HepG2 (cell line): ENCODE measurements around the gene GNB3. TPM values are rescaled to one million over a fixed set of nuclear protein-coding genes. Genes with fewer than 3 reads are reported as not detected.

Experiments used
- ARHGAP35 ChIP-seq: sonication (generic); formaldehyde crosslinking; IDR thresholded peaks from 2 replicates; pipeline ENCODE4 v1.9.0; 2022; ENCODE audit warnings: mild to moderate bottlenecking, inconsistent platforms, moderate library complexity, missing genetic modification reagents, borderline replicate concordance
- ARNT2 ChIP-seq: sonication (generic); formaldehyde crosslinking; IDR thresholded peaks from 2 replicates; pipeline ENCODE4 v1.8.0; 2022; ENCODE audit warnings: mild to moderate bottlenecking, low read depth, missing genetic modification reagents, moderate library complexity
- FOXC1 ChIP-seq: sonication (generic); formaldehyde crosslinking; IDR thresholded peaks from 2 replicates; pipeline ENCODE4 v1.8.0; 2022; ENCODE audit warnings: mild to moderate bottlenecking, missing genetic modification reagents, borderline replicate concordance
- HMG20B ChIP-seq: conservative IDR thresholded peaks from 2 replicates; pipeline ENCODE4 v1.6.1; 2016; ENCODE audit warnings: missing genetic modification reagents, missing compliant biosample characterization
- MED13 ChIP-seq: sonication (generic); formaldehyde crosslinking; IDR thresholded peaks from 2 replicates; pipeline ENCODE4 v1.5.0; 2020; ENCODE audit warnings: missing genetic modification reagents
- MED8 ChIP-seq: sonication (generic); formaldehyde crosslinking; IDR thresholded peaks from 2 replicates; pipeline ENCODE4 v1.8.1; 2023; ENCODE audit warnings: mild to moderate bottlenecking, missing genetic modification reagents; ENCODE audit not compliant: insufficient replicate concordance
- SNAPC2 ChIP-seq: sonication (generic); formaldehyde crosslinking; IDR thresholded peaks from 2 replicates; pipeline ENCODE4 v1.8.1; 2022; ENCODE audit warnings: mild to moderate bottlenecking, missing genetic modification reagents
- ZBTB21 ChIP-seq: sonication (generic); formaldehyde crosslinking; IDR thresholded peaks from 2 replicates; pipeline ENCODE4 v1.4.0; 2020; ENCODE audit warnings: missing genetic modification reagents
- ZNF343 ChIP-seq: sonication (generic); formaldehyde crosslinking; IDR thresholded peaks from 2 replicates; pipeline ENCODE4 v1.4.0; 2020; ENCODE audit warnings: mild to moderate bottlenecking, missing genetic modification reagents
- ZNF777 ChIP-seq: sonication (generic); formaldehyde crosslinking; IDR thresholded peaks from 2 replicates; pipeline ENCODE4 v1.4.0; 2020; ENCODE audit warnings: missing genetic modification reagents
- polyA plus RNA-seq, 8 experiments: library from polyadenylated mRNA; depleted of rRNA in 3 of 8; stranded (reverse) in 7 of 8; unstranded in 1 of 8; fragments of >200 nt; fragmentation: Illumina TruSeq in 4 of 8; extraction: Trizol in 4 of 8; gene quantifications; 2 replicates each; pipeline versions ENCODE4 v1.2.1 to v1.2.3, GENCODE V29; 2011 to 2016; ENCODE audit warnings: low read depth in 4 of 8, missing spikeins in 1 of 8, mixed read lengths in 1 of 8; ENCODE audit not compliant: insufficient read depth in 1 of 8
- total RNA-seq, 5 experiments: library from RNA; depleted of rRNA; stranded (reverse); fragments of >200 nt; fragmentation: Illumina TruSeq; extraction: Trizol; gene quantifications; 2 replicates each; pipeline ENCODE4 v1.2.3, GENCODE V29; 2016; ENCODE audit warnings: low read depth in 1 of 5
- TF ChIP-seq, protein P1 (sequence below): sonication (generic); formaldehyde crosslinking; IDR thresholded peaks from 2 replicates; pipeline ENCODE4 v1.5.0; 2020; ENCODE audit warnings: mild to moderate bottlenecking, missing genetic modification reagents
- TF ChIP-seq, protein P2 (sequence below): fragments of 450-650 bp; IDR thresholded peaks from 2 replicates; pipeline ENCODE4 v1.6.1; 2016
- TF ChIP-seq, protein P3 (sequence below): sonication (generic); formaldehyde crosslinking; conservative IDR thresholded peaks from 2 replicates; pipeline ENCODE4 v1.8.0; 2022; ENCODE audit warnings: mild to moderate bottlenecking, moderate library complexity, missing genetic modification reagents
- TF ChIP-seq, protein P4 (sequence below): IDR thresholded peaks from 2 replicates; pipeline ENCODE4 v1.6.1; 2012; ENCODE audit warnings: inconsistent platforms
- TF ChIP-seq, protein P5 (sequence below): sonication (generic); formaldehyde crosslinking; IDR thresholded peaks from 2 replicates; pipeline ENCODE4 v1.8.0; 2022; ENCODE audit warnings: missing genetic modification reagents, mild to moderate bottlenecking, borderline replicate concordance
- TF ChIP-seq, protein P6 (sequence below): sonication (generic); formaldehyde crosslinking; IDR thresholded peaks from 2 replicates; pipeline ENCODE4 v1.4.0; 2020; ENCODE audit warnings: mild to moderate bottlenecking, missing genetic modification reagents
- TF ChIP-seq, protein P7 (sequence below): sonication (generic); formaldehyde crosslinking; IDR thresholded peaks from 2 replicates; pipeline ENCODE4 v1.5.0; 2020; ENCODE audit warnings: mild to moderate bottlenecking, missing genetic modification reagents, borderline replicate concordance

GNB3 gene
- total and polyA plus RNA-seq, 2 of the 13 experiments (the other 11 are each of a cell fraction or from before 2014, with no cell fraction given) = 1.3 to 3.6 TPM

DNA sequence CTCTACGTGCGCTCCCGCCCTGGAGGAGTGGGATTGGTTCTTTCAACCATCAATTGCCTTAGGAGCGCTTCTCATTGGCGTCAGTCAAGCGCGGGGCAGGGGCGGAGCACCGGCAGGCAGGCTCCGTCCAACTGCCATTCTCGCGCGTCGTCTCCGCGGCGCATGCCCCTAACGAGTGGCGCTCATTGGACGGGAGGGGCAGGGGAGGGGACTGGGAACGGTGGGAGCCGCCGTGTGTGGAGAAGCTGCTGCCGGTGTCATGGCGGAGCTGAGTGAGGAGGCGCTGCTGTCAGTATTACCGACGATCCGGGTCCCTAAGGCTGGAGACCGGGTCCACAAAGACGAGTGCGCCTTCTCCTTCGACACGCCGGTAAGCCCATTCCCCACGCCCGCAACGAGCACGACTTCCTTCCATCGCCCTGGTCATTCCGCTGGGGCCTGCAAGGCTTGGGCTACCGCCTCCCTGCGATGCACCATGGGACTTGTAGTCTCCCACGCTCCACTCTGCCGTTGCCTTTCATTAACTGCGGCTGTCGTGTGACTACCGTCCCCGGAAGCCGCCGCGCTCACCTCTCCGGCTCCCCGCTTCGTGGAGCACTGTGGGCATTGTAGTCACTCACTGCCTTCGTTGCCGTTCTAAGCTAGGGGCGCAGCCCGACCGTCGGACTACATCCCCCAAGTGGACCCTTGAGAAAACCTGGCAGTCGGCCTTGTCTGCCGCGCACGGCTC lies 11.4 kb downstream of the GNB3 start, which contains the start of gene USP5 (continued):
- TF ChIP-seq, protein P1, sequence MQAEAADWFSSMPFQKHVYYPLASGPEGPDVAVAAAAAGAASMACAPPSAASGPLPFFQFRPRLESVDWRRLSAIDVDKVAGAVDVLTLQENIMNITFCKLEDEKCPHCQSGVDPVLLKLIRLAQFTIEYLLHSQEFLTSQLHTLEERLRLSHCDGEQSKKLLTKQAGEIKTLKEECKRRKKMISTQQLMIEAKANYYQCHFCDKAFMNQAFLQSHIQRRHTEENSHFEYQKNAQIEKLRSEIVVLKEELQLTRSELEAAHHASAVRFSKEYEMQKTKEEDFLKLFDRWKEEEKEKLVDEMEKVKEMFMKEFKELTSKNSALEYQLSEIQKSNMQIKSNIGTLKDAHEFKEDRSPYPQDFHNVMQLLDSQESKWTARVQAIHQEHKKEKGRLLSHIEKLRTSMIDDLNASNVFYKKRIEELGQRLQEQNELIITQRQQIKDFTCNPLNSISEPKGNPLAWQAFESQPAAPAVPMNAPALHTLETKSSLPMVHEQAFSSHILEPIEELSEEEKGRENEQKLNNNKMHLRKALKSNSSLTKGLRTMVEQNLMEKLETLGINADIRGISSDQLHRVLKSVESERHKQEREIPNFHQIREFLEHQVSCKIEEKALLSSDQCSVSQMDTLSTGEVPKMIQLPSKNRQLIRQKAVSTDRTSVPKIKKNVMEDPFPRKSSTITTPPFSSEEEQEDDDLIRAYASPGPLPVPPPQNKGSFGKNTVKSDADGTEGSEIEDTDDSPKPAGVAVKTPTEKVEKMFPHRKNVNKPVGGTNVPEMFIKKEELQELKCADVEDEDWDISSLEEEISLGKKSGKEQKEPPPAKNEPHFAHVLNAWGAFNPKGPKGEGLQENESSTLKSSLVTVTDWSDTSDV (CRISPR knock-in tag) = peak; percentile 89; the same call in 1 of the 2 replicates
- TF ChIP-seq SNAPC2 (CRISPR knock-in tag) = peak; percentile 66; the same call in 1 of the 2 replicates
- TF ChIP-seq HMG20B (CRISPR knock-in tag) = 0 out of 2 replicates have a peak, but pooled peaks have one; percentile 15
- TF ChIP-seq, protein P2, sequence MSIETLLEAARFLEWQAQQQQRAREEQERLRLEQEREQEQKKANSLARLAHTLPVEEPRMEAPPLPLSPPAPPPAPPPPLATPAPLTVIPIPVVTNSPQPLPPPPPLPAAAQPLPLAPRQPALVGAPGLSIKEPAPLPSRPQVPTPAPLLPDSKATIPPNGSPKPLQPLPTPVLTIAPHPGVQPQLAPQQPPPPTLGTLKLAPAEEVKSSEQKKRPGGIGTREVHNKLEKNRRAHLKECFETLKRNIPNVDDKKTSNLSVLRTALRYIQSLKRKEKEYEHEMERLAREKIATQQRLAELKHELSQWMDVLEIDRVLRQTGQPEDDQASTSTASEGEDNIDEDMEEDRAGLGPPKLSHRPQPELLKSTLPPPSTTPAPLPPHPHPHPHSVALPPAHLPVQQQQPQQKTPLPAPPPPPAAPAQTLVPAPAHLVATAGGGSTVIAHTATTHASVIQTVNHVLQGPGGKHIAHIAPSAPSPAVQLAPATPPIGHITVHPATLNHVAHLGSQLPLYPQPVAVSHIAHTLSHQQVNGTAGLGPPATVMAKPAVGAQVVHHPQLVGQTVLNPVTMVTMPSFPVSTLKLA = peak; percentile 29; the same call in 1 of the 2 replicates
- TF ChIP-seq, protein P3, sequence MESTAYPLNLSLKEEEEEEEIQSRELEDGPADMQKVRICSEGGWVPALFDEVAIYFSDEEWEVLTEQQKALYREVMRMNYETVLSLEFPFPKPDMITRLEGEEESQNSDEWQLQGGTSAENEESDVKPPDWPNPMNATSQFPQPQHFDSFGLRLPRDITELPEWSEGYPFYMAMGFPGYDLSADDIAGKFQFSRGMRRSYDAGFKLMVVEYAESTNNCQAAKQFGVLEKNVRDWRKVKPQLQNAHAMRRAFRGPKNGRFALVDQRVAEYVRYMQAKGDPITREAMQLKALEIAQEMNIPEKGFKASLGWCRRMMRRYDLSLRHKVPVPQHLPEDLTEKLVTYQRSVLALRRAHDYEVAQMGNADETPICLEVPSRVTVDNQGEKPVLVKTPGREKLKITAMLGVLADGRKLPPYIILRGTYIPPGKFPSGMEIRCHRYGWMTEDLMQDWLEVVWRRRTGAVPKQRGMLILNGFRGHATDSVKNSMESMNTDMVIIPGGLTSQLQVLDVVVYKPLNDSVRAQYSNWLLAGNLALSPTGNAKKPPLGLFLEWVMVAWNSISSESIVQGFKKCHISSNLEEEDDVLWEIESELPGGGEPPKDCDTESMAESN (CRISPR knock-in tag) = peak; percentile 23; the same call in 1 of the 2 replicates
- TF ChIP-seq ZNF777 (CRISPR knock-in tag) = peak; percentile 65; the same call in 1 of the 2 replicates
- TF ChIP-seq MED13 (CRISPR knock-in tag) = 0 out of 2 replicates have a peak, but pooled peaks have one; percentile 33
- TF ChIP-seq ZBTB21 (CRISPR knock-in tag) = 0 out of 2 replicates have a peak, but pooled peaks have one; percentile 34
- TF ChIP-seq MED8 (CRISPR knock-in tag) = peak; percentile 25
- TF ChIP-seq, protein P4, sequence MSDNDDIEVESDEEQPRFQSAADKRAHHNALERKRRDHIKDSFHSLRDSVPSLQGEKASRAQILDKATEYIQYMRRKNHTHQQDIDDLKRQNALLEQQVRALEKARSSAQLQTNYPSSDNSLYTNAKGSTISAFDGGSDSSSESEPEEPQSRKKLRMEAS = peak; percentile 83
- TF ChIP-seq ARNT2 (CRISPR knock-in tag) = peak; percentile 60; the same call in 1 of the 2 replicates
- TF ChIP-seq, protein P5, sequence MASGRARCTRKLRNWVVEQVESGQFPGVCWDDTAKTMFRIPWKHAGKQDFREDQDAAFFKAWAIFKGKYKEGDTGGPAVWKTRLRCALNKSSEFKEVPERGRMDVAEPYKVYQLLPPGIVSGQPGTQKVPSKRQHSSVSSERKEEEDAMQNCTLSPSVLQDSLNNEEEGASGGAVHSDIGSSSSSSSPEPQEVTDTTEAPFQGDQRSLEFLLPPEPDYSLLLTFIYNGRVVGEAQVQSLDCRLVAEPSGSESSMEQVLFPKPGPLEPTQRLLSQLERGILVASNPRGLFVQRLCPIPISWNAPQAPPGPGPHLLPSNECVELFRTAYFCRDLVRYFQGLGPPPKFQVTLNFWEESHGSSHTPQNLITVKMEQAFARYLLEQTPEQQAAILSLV (CRISPR knock-in tag) = peak; percentile 75; the same call in 1 of the 2 replicates
- TF ChIP-seq ARHGAP35 (CRISPR knock-in tag) = 0 out of 2 replicates have a peak, but pooled peaks have one; percentile 38
- no peak for TF ChIP-seq ZNF343
- peak; percentile 75; the same call in 1 of the 2 replicates for TF ChIP-seq FOXC1 (CRISPR knock-in tag)
- TF ChIP-seq, protein P6, sequence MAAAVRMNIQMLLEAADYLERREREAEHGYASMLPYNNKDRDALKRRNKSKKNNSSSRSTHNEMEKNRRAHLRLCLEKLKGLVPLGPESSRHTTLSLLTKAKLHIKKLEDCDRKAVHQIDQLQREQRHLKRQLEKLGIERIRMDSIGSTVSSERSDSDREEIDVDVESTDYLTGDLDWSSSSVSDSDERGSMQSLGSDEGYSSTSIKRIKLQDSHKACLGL (CRISPR knock-in tag) = 0 out of 2 replicates have a peak, but pooled peaks have one; percentile 64
- TF ChIP-seq, protein P7, sequence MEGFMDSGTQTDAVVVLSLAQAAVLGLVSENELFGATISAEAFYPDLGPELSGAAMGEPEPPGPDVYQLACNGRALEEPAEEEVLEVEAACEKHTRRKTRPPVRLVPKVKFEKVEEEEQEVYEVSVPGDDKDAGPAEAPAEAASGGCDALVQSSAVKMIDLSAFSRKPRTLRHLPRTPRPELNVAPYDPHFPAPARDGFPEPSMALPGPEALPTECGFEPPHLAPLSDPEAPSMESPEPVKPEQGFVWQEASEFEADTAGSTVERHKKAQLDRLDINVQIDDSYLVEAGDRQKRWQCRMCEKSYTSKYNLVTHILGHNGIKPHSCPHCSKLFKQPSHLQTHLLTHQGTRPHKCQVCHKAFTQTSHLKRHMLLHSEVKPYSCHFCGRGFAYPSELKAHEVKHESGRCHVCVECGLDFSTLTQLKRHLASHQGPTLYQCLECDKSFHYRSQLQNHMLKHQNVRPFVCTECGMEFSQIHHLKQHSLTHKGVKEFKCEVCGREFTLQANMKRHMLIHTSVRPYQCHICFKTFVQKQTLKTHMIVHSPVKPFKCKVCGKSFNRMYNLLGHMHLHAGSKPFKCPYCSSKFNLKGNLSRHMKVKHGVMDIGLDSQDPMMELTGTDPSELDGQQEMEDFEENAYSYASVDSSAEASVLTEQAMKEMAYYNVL (CRISPR knock-in tag) = peak; percentile 75; the same call in 1 of the 2 replicates
